ENCODE measurements around the gene PHF21B.
"Not testable (repeated sequence)": the region's sequence is repeated elsewhere in the genome, so short reads cannot be mapped to it uniquely, and the experiment has no call there.

PHF21B gene

GRCh38 chr22:45009606-45010531 is at the start of gene PHF21B:
TSS of gene PHF21B (minus strand) at chr22:45010005. CDS start at chr22:45009549, 456 bp downstream.
- FAIRE-seq = no peak

GRCh38 chr22:45059296-45059695 is 49.5 kb upstream of the PHF21B start:
- no peak for FAIRE-seq

- FAIRE-seq = no peak
Observed at GRCh38 chr22:45058622-45058912, 48.8 kb upstream of the PHF21B start.

GRCh38 chr22:45055936-45056335 is 46.1 kb upstream of the PHF21B start:
- no peak for FAIRE-seq

GRCh38 chr22:45053571-45053970 is 43.8 kb upstream of the PHF21B start:
- FAIRE-seq = no peak

GRCh38 chr22:45053094-45053493 is 43.3 kb upstream of the PHF21B start:
- no peak for FAIRE-seq

- not testable (repeated sequence) for FAIRE-seq
Observed at GRCh38 chr22:45052665-45053064, 42.9 kb upstream of the PHF21B start.

GRCh38 chr22:45051946-45052345 is 42.1 kb upstream of the PHF21B start:
- no peak for FAIRE-seq

- FAIRE-seq = no peak
Observed at GRCh38 chr22:45051419-45051818, 41.6 kb upstream of the PHF21B start.

GRCh38 chr22:45047260-45047659 is 37.5 kb upstream of the PHF21B start:
- no peak for FAIRE-seq

- no peak for FAIRE-seq
Observed at GRCh38 chr22:45045208-45045607, 35.4 kb upstream of the PHF21B start.

- FAIRE-seq = no peak
Observed at GRCh38 chr22:45042263-45042662, 32.5 kb upstream of the PHF21B start.

GRCh38 chr22:45039133-45039532 is 29.3 kb upstream of the PHF21B start:
- FAIRE-seq = no peak

GRCh38 chr22:45036154-45036553 is 26.3 kb upstream of the PHF21B start:
- no peak for FAIRE-seq

- no peak for FAIRE-seq
Observed at GRCh38 chr22:45034821-45035220, 25.0 kb upstream of the PHF21B start.

GRCh38 chr22:45034156-45034555 is 24.4 kb upstream of the PHF21B start:
- FAIRE-seq = no peak

- FAIRE-seq = no peak
Observed at GRCh38 chr22:45033136-45033535, 23.3 kb upstream of the PHF21B start.

GRCh38 chr22:45031629-45032403 is 22.0 kb upstream of the PHF21B start:
- no peak for FAIRE-seq

- FAIRE-seq = no peak
Observed at GRCh38 chr22:45029501-45029900, 19.7 kb upstream of the PHF21B start.

- no peak for FAIRE-seq
Observed at GRCh38 chr22:45026511-45026910, 16.7 kb upstream of the PHF21B start.

- no peak for FAIRE-seq
Observed at GRCh38 chr22:45023431-45023830, 13.6 kb upstream of the PHF21B start.

- no peak for FAIRE-seq
Observed at GRCh38 chr22:45019861-45020655, 10.3 kb upstream of the PHF21B start.

- FAIRE-seq = no peak
Observed at GRCh38 chr22:45014654-45015053, 4.8 kb upstream of the PHF21B start.

All from TTC549 (cell line).